GM12878 (cell line): ENCODE measurements around the gene TRAF3. TPM values are rescaled to one million over a fixed set of nuclear protein-coding genes. Genes with fewer than 3 reads are reported as not detected.
A peak's percentile ranks its signal among the peaks of the same experiment; 100 is the strongest.

ENCODE experiments used
- EGR1 ChIP-seq, 2 experiments: IDR thresholded peaks; 1 replicate in 1 of 2; 2 replicates in 1 of 2; pipeline ENCODE4 v1.6.1; 2011 to 2012; ENCODE audit warnings: low read depth in 2 of 2, low read length in 2 of 2, borderline replicate concordance in 1 of 2, mild to moderate bottlenecking in 1 of 2, moderate library complexity in 1 of 2
- FOXK2 ChIP-seq: fragments of 450-650 bp; IDR thresholded peaks from 2 replicates; pipeline ENCODE4 v1.6.1; 2017; ENCODE audit warnings: mild to moderate bottlenecking, moderate library complexity
- MTA2 ChIP-seq: fragments of 450-650 bp; IDR thresholded peaks from 2 replicates; pipeline ENCODE4 v1.6.1; 2016; ENCODE audit warnings: low read depth, mild to moderate bottlenecking, moderate library complexity
- MYC ChIP-seq: IDR thresholded peaks from 2 replicates; pipeline ENCODE4 v1.6.1; 2011; ENCODE audit warnings: mild to moderate bottlenecking, low read length, moderate library complexity, inconsistent platforms; ENCODE audit not compliant: insufficient read depth, insufficient replicate concordance, insufficient read length, severe bottlenecking
- NFYA ChIP-seq: IDR thresholded peaks from 2 replicates; pipeline ENCODE4 v1.6.1; 2011; ENCODE audit warnings: low read depth, mild to moderate bottlenecking, low read length, improper control_type of control experiment, borderline replicate concordance
- SMC3 ChIP-seq: IDR thresholded peaks from 2 replicates; pipeline ENCODE4 v1.6.1; 2011; ENCODE audit warnings: low read length, improper control_type of control experiment, borderline replicate concordance
- SREBF2 ChIP-seq: IDR thresholded peaks from 2 replicates; pipeline ENCODE4 v1.6.1; 2012; ENCODE audit warnings: mild to moderate bottlenecking, low read length
- SRF ChIP-seq, 2 experiments: IDR thresholded peaks; 2 replicates each; pipeline ENCODE4 v1.6.1; 2011; ENCODE audit warnings: low read depth in 2 of 2, low read length in 2 of 2, mild to moderate bottlenecking in 1 of 2, moderate library complexity in 1 of 2
- STAT3 ChIP-seq: IDR thresholded peaks from 2 replicates; pipeline ENCODE4 v1.6.1; 2011; ENCODE audit warnings: low read depth, low read length, improper control_type of control experiment
- SUPT20H ChIP-seq: IDR thresholded peaks from 2 replicates; pipeline ENCODE4 v1.6.1; 2011; ENCODE audit warnings: low read depth, mild to moderate bottlenecking, low read length, moderate library complexity, borderline replicate concordance; ENCODE audit not compliant: control insufficient read depth
- TCF3 ChIP-seq: IDR thresholded peaks from 2 replicates; pipeline ENCODE4 v1.6.1; 2012; ENCODE audit warnings: low read depth, mild to moderate bottlenecking, low read length, borderline replicate concordance; ENCODE audit not compliant: insufficient read depth
- TCF7 ChIP-seq: IDR thresholded peaks from 2 replicates; pipeline ENCODE4 v1.6.1; 2014; ENCODE audit warnings: antibody characterized with exemption, borderline replicate concordance
- ZNF207 ChIP-seq: fragments of 450-650 bp; IDR thresholded peaks from 2 replicates; pipeline ENCODE4 v1.6.1; 2014; ENCODE audit warnings: antibody characterized with exemption, mild to moderate bottlenecking, borderline replicate concordance
- polyA plus RNA-seq, 11 experiments: library from polyadenylated mRNA; depleted of rRNA in 4 of 11; unstranded in 6 of 11; stranded (reverse) in 5 of 11; fragments of >200 nt; fragmentation: Nextera tagmentation in 4 of 11; fragmentation: Illumina TruSeq in 1 of 11; extraction: Ambion mirVana in 4 of 11; extraction: Trizol in 1 of 11; gene quantifications; 1 replicate in 1 of 11; 2 replicates in 10 of 11; pipeline versions ENCODE4 v1.2.1 to v1.2.3, GENCODE V29; 2011 to 2016; ENCODE audit warnings: inconsistent platforms in 2 of 11, missing spikeins in 2 of 11, low read depth in 1 of 11
- total RNA-seq, 4 experiments: library from RNA; depleted of rRNA in 3 of 4; stranded (reverse); fragments of >200 nt in 3 of 4; fragmentation: Illumina TruSeq in 1 of 4; extraction: Trizol in 1 of 4; gene quantifications; 2 replicates each; pipeline versions ENCODE4 v1.2.1 to v1.2.3, GENCODE V29; 2013 to 2021
- TF ChIP-seq, protein P1 (sequence below): IDR thresholded peaks from 2 replicates; pipeline ENCODE4 v1.6.1; 2011; ENCODE audit warnings: mild to moderate bottlenecking, low read depth, low read length, moderate library complexity; ENCODE audit not compliant: insufficient replicate concordance
- TF ChIP-seq, protein P2 (sequence below): fragments of 450-650 bp; formaldehyde crosslinking; IDR thresholded peaks from 2 replicates; pipeline ENCODE4 v1.5.0; 2022; ENCODE audit warnings: mild to moderate bottlenecking, missing genetic modification characterization
- TF ChIP-seq, protein P3 (sequence below): fragments of 450-650 bp; IDR thresholded peaks from 2 replicates; pipeline ENCODE4 v1.6.1; 2017; ENCODE audit warnings: antibody characterized with exemption, mild to moderate bottlenecking, moderate library complexity
- TF ChIP-seq, protein P4 (sequence below): fragments of 450-650 bp; IDR thresholded peaks from 2 replicates; pipeline ENCODE4 v1.6.1; 2018; ENCODE audit warnings: borderline replicate concordance, mild to moderate bottlenecking; ENCODE audit not compliant: partially characterized antibody
- TF ChIP-seq, protein P5 (sequence below): IDR thresholded peaks from 2 replicates; pipeline ENCODE4 v1.6.1; 2011; ENCODE audit warnings: low read depth, mild to moderate bottlenecking, low read length, moderate library complexity, borderline replicate concordance; ENCODE audit errors: extremely low read depth

The TRAF3 gene
- total and polyA plus RNA-seq, 10 of the 15 experiments (the other 5 are each of a cell fraction or from before 2014, with no cell fraction given), result 3.0 to 70.1 (median 36.5) TPM

DNA sequence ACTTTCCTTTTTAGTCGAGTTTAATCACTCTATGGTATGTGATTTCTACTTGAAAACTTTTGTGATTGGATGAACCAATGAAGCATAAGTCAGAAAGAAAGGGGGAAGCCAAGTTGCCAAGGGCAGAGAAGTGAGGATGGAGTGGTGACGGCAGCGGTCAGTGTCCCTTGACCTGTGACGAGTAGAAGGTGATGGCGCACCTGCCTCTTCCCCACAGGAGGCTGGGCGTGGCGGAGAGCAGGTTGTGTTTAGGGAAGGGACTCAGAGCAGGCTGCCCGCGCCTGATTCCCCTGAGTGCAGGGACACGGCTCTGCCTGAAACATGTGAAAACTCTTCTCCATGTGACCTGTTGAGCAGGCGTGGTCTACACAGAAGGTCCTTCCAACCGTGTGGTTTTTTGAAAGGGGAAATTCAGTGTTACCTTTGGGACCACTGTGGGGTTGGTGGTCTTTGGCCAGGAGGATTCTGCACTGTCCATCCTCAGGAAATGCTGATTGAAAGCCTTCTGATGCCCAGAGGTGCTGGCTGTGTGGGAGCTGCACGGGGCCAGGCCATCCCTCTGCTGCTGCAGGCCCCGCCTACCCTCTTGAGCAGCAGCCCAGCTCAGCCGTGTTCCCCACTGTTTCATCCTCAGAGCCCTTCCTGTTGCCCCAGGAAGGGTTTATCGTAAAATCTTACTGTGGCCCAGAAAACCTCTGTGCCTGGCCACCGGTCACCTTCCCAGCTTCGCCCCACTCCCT lies 121.7 kb downstream of the TRAF3 start (continued):
- TF ChIP-seq TCF7 (no peak), ZNF207 (no peak), MYC (no peak), FOXK2 (no peak), TCF3 (no peak), SUPT20H (no peak), MTA2 (peak; percentile 33; the same call in 1 of the 2 replicates), SRF (IDR thresholded peaks at IDR 0.05; ENCODE audit: low read depth in 2 of 2, low read length in 2 of 2) (no peak), SREBF2 (no peak), NFYA (no peak), STAT3 (no peak), SMC3 (no peak), EGR1 (IDR thresholded peaks at IDR 0.05; ENCODE audit: borderline replicate concordance in 1 of 2, low read depth in 2 of 2, low read length in 2 of 2) (no peak)
- TF ChIP-seq, protein P1, sequence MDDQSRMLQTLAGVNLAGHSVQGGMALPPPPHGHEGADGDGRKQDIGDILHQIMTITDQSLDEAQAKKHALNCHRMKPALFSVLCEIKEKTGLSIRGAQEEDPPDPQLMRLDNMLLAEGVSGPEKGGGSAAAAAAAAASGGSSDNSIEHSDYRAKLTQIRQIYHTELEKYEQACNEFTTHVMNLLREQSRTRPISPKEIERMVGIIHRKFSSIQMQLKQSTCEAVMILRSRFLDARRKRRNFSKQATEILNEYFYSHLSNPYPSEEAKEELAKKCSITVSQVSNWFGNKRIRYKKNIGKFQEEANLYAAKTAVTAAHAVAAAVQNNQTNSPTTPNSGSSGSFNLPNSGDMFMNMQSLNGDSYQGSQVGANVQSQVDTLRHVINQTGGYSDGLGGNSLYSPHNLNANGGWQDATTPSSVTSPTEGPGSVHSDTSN, result no peak
- TF ChIP-seq, protein P2, sequence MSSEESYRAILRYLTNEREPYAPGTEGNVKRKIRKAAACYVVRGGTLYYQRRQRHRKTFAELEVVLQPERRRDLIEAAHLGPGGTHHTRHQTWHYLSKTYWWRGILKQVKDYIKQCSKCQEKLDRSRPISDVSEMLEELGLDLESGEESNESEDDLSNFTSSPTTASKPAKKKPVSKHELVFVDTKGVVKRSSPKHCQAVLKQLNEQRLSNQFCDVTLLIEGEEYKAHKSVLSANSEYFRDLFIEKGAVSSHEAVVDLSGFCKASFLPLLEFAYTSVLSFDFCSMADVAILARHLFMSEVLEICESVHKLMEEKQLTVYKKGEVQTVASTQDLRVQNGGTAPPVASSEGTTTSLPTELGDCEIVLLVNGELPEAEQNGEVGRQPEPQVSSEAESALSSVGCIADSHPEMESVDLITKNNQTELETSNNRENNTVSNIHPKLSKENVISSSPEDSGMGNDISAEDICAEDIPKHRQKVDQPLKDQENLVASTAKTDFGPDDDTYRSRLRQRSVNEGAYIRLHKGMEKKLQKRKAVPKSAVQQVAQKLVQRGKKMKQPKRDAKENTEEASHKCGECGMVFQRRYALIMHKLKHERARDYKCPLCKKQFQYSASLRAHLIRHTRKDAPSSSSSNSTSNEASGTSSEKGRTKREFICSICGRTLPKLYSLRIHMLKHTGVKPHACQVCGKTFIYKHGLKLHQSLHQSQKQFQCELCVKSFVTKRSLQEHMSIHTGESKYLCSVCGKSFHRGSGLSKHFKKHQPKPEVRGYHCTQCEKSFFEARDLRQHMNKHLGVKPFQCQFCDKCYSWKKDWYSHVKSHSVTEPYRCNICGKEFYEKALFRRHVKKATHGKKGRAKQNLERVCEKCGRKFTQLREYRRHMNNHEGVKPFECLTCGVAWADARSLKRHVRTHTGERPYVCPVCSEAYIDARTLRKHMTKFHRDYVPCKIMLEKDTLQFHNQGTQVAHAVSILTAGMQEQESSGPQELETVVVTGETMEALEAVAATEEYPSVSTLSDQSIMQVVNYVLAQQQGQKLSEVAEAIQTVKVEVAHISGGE (CRISPR knock-in tag), result no peak
- TF ChIP-seq, protein P3, sequence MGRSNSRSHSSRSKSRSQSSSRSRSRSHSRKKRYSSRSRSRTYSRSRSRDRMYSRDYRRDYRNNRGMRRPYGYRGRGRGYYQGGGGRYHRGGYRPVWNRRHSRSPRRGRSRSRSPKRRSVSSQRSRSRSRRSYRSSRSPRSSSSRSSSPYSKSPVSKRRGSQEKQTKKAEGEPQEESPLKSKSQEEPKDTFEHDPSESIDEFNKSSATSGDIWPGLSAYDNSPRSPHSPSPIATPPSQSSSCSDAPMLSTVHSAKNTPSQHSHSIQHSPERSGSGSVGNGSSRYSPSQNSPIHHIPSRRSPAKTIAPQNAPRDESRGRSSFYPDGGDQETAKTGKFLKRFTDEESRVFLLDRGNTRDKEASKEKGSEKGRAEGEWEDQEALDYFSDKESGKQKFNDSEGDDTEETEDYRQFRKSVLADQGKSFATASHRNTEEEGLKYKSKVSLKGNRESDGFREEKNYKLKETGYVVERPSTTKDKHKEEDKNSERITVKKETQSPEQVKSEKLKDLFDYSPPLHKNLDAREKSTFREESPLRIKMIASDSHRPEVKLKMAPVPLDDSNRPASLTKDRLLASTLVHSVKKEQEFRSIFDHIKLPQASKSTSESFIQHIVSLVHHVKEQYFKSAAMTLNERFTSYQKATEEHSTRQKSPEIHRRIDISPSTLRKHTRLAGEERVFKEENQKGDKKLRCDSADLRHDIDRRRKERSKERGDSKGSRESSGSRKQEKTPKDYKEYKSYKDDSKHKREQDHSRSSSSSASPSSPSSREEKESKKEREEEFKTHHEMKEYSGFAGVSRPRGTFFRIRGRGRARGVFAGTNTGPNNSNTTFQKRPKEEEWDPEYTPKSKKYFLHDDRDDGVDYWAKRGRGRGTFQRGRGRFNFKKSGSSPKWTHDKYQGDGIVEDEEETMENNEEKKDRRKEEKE, result no peak
- TF ChIP-seq, protein P4, sequence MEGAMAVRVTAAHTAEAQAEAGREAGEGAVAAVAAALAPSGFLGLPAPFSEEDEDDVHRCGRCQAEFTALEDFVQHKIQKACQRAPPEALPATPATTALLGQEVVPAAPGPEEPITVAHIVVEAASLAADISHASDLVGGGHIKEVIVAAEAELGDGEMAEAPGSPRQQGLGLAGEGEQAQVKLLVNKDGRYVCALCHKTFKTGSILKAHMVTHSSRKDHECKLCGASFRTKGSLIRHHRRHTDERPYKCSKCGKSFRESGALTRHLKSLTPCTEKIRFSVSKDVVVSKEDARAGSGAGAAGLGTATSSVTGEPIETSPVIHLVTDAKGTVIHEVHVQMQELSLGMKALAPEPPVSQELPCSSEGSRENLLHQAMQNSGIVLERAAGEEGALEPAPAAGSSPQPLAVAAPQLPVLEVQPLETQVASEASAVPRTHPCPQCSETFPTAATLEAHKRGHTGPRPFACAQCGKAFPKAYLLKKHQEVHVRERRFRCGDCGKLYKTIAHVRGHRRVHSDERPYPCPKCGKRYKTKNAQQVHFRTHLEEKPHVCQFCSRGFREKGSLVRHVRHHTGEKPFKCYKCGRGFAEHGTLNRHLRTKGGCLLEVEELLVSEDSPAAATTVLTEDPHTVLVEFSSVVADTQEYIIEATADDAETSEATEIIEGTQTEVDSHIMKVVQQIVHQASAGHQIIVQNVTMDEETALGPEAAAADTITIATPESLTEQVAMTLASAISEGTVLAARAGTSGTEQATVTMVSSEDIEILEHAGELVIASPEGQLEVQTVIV, result no peak
- TF ChIP-seq, protein P5, sequence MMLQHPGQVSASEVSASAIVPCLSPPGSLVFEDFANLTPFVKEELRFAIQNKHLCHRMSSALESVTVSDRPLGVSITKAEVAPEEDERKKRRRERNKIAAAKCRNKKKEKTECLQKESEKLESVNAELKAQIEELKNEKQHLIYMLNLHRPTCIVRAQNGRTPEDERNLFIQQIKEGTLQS, result no peak
